K562 (cell line): ENCODE data around the gene QPCT. TPM values are rescaled to one million over a fixed set of nuclear protein-coding genes. Genes with fewer than 3 reads are reported as not detected.

Experiments
- ATAC-seq: fragments of 200-7000 bp; cut with Tn5 transposase; 3 replicates; pipeline ENCODE4 v1.9.1; 2020; ENCODE audit warnings: moderate library complexity
- BruUV-seq: library from RNA; stranded (reverse); fragments of 400-500 nt; replicated peaks from 2 replicates; lab custom pipeline; 2021; lab: Mats Ljungman, UMichigan
- CTCF ChIA-PET: fragments of 300-600 bp; formaldehyde crosslinking; extraction: SDS; loops from one replicate; lab custom pipeline; 2021; ENCODE audit warnings: low intra/inter-chr PET ratio; lab: Yijun Ruan, JAX
- POLR2A ChIA-PET: fragments of 300-600, 350-650 bp; sonication (Branson Sonifier 250); formaldehyde crosslinking; extraction: SDS; loops from one replicate; lab custom pipeline; 2021; ENCODE audit warnings: antibody characterized with exemption, inconsistent platforms; lab: Yijun Ruan, JAX
- DNase-seq, 4 experiments: peaks; one replicate each; pipeline versions ENCODE4 v3.0.0 to v3.0.0-alpha.2; 2011 to 2018; ENCODE audit warnings: low spot score in 3 of 4, mixed read lengths in 3 of 4; ENCODE audit errors: extremely low read depth in 1 of 4
- FAIRE-seq: peaks from 2 replicates; lab custom pipeline; 2011; peaks lifted over from hg19 to GRCh38; lab: Jason Lieb, UNC
- H2AFZ ChIP-seq: 2 replicates; pipeline ENCODE4 v1.6.0; 2011; ENCODE audit warnings: low read depth, low read length, control low read depth, inconsistent platforms
- H3K27ac ChIP-seq: fragments of 200-600 bp; 3 replicates; pipeline ENCODE4 v1.8.0; 2011; ENCODE audit warnings: low read depth, mild to moderate bottlenecking, control low read depth, inconsistent platforms, low read length, moderate library complexity, mixed read lengths; ENCODE audit errors: extremely low read depth
- H3K27me3 ChIP-seq, 2 experiments: fragments of 300-600 bp in 1 of 2; 2 replicates in 1 of 2; 3 replicates in 1 of 2; pipeline versions ENCODE4 v1.6.0 to v1.8.0; 2011; ENCODE audit warnings: inconsistent platforms in 2 of 2, low read length in 2 of 2, mild to moderate bottlenecking in 1 of 2, mixed read lengths in 1 of 2, moderate library complexity in 1 of 2; ENCODE audit not compliant: control insufficient read depth in 2 of 2, insufficient read depth in 2 of 2
- H3K36me3 ChIP-seq: fragments of 300-600 bp; 3 replicates; pipeline ENCODE4 v1.8.0; 2011; ENCODE audit warnings: mild to moderate bottlenecking, low read length, inconsistent platforms; ENCODE audit not compliant: control insufficient read depth, insufficient read depth
- H3K4me1 ChIP-seq, 2 experiments: fragments of 200-600 bp in 1 of 2; replicated peaks in 1 of 2; 2 replicates in 1 of 2; 3 replicates in 1 of 2; pipeline versions ENCODE4 v1.5.1 to v1.8.0; 2011; ENCODE audit warnings: inconsistent platforms in 2 of 2, low read length in 2 of 2, mild to moderate bottlenecking in 1 of 2, mixed read lengths in 1 of 2, moderate library complexity in 1 of 2; ENCODE audit not compliant: control insufficient read depth in 2 of 2, insufficient read depth in 2 of 2
- H3K4me2 ChIP-seq: 2 replicates; pipeline ENCODE4 v1.6.1; 2011; ENCODE audit warnings: low read length, control low read depth, inconsistent platforms, mixed read lengths; ENCODE audit not compliant: insufficient read depth
- H3K4me3 ChIP-seq: fragments of 200-600 bp; sonication (generic), shearing (Covaris generic); 2 replicates; pipeline ENCODE4 v1.5.1; 2016; ENCODE audit warnings: control low read depth, inconsistent platforms
- H3K79me2 ChIP-seq: fragments of 200-600 bp; 3 replicates; pipeline ENCODE4 v1.8.0; 2011; ENCODE audit warnings: low read length, inconsistent platforms; ENCODE audit not compliant: control insufficient read depth, insufficient read depth
- H3K9ac ChIP-seq, 2 experiments: 2 replicates each; pipeline versions ENCODE4 v1.6.0 to v1.6.1; 2011; ENCODE audit warnings: low read depth in 2 of 2, low read length in 2 of 2, control low read depth in 1 of 2, inconsistent platforms in 1 of 2, mild to moderate bottlenecking in 1 of 2, mixed read lengths in 1 of 2; ENCODE audit not compliant: insufficient read depth in 1 of 2
- H3K9me1 ChIP-seq: one replicate; pipeline ENCODE4 v1.6.0; 2011; ENCODE audit warnings: inconsistent platforms, mild to moderate bottlenecking, low read length, moderate library complexity; ENCODE audit not compliant: control insufficient read depth, insufficient read depth
- H3K9me3 ChIP-seq: replicated peaks from 2 replicates; pipeline ENCODE4 v1.5.1; 2011; ENCODE audit warnings: low read depth, low read length, inconsistent platforms; ENCODE audit not compliant: control insufficient read depth, insufficient read depth
- H4K20me1 ChIP-seq: replicated peaks from 2 replicates; pipeline ENCODE4 v1.6.1; 2011; ENCODE audit warnings: low read length, inconsistent platforms, mixed read lengths; ENCODE audit not compliant: control insufficient read depth, insufficient read depth
- ARID2 ChIP-seq: fragments of 450-650 bp; IDR thresholded peaks from 2 replicates; pipeline ENCODE4 v1.6.1; 2017; ENCODE audit warnings: antibody characterized with exemption, mild to moderate bottlenecking
- NFIX ChIP-seq: fragments of 250-450 bp; sonication (Bioruptor Pico); IDR thresholded peaks from 2 replicates; pipeline ENCODE4 v1.4.0; 2020; ENCODE audit warnings: low read depth, mild to moderate bottlenecking, moderate library complexity
- WGBS: fragments of 100-300 bp; shearing (Covaris generic); methylation state at CpG from one replicate; pipeline ENCODE4 v1.1.6; 2016; ENCODE audit warnings: low coverage, mixed read lengths; ENCODE audit not compliant: insufficient coverage; ENCODE audit errors: missing lambda C conversion rate; 5-methylcytosine and 5-hydroxymethylcytosine counted together
- in situ Hi-C: fragments of 300-500 bp; cut with MboI; formaldehyde crosslinking; loops from 4 replicates; pipeline ENCODE4 v1.15.0; 2018; ENCODE audit warnings: inconsistent platforms, mixed read lengths
- intact Hi-C: fragments of 100-400 bp; cut with micrococcal nuclease; formaldehyde crosslinking; loops from 2 replicates; pipeline ENCODE4 v1.14.2; 2022
- polyA plus RNA-seq, 8 experiments: library from polyadenylated mRNA; depleted of rRNA in 4 of 8; stranded (reverse) in 5 of 8; unstranded in 3 of 8; fragments of >200 nt; fragmentation: Nextera tagmentation in 2 of 8; fragmentation: Illumina TruSeq in 1 of 8; extraction: Ambion mirVana in 2 of 8; extraction: Trizol in 1 of 8; gene quantifications; 2 replicates each; pipeline versions ENCODE4 v1.2.1 to v1.2.3, GENCODE V29; 2011 to 2014; ENCODE audit warnings: inconsistent platforms in 1 of 8, missing spikeins in 1 of 8
- total RNA-seq, 7 experiments: library from RNA; depleted of rRNA in 6 of 7; stranded (reverse); fragments of >200 nt in 6 of 7; fragmentation: Illumina TruSeq in 2 of 7; extraction: Trizol in 2 of 7; gene quantifications; 2 replicates each; pipeline versions ENCODE4 v1.2.1 to v1.2.3, GENCODE V29; 2011 to 2021; ENCODE audit warnings: low replicate concordance in 1 of 7
- TF ChIP-seq, protein P1 (sequence below): fragments of 250-450 bp; sonication (Bioruptor Pico); IDR thresholded peaks from 2 replicates; pipeline ENCODE4 v1.8.0; 2021; ENCODE audit warnings: borderline replicate concordance, mild to moderate bottlenecking, moderate library complexity; ENCODE audit not compliant: poor library complexity, severe bottlenecking

Gene QPCT
- total and polyA plus RNA-seq, 9 of the 15 experiments (the other 6 are each of a cell fraction or from before 2014, with no cell fraction given): 0.07 TPM; not detected in 8

DNA sequence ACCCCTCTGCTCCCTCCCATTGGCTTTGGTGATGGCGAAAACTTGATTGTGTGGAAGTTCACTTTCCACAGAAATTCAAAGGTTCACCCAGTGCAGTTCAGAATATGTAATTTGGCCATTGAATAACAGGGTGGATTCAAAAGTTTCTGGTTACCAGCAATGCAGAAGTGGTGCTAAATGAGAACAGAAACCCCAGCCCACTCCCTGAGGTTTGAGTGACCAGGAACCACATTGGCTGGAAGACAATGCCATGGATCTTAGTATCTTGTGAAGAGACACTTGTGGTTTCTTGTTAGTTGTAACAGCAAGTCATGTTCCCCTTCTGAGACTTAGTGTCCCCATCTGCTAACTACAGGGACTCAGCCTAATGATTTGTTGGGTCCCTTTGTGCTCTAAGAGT, 49.8 kb downstream of the QPCT start:
- Histone ChIP-seq H3K9ac (no peak overlapping the region), H3K9me3 (no peaks in the 10 kb centered on the region), H2AFZ (no peak overlapping the region), H4K20me1 (no peaks in the 10 kb centered on the region), H3K79me2 (no peaks in the 10 kb centered on the region), H3K9me1 (no peaks in the 10 kb centered on the region), H3K4me2 (no peak overlapping the region), H3K4me1 (no peaks in the 10 kb centered on the region; a peak in 2 of 5 replicates), H3K4me3 (no peak overlapping the region), H3K27ac (no peak overlapping the region), H3K36me3 (no peaks in the 10 kb centered on the region), H3K27me3 (peaks cover 0 to 6% of the 10 kb centered on the region in 2 experiments; a peak in 2 of 5 replicates)
- ATAC-seq (no peak), DNase-seq (no peak), FAIRE-seq (no peak)
- ChIA-PET CTCF (interaction anchor here (0.6 kb wide), 1 partner anchor 599 kb away, joined by 3 read pairs; no protein-coding TSS in a partner anchor), POLR2A (no interaction called here)
- intact Hi-C loops (no loop called here), in situ Hi-C loops (loop anchor here (5.0 to 10.0 kb wide), 2 partner anchors 483 to 881 kb away; no protein-coding TSS in a partner anchor)
- 0% methylated on average over 1 of the region's 1 CpG for WGBS
- no TSS peak for BruUV-seq
- TF ChIP-seq ARID2: no peak
- TF ChIP-seq NFIX (CRISPR knock-in tag): no peak
- TF ChIP-seq, protein P1, sequence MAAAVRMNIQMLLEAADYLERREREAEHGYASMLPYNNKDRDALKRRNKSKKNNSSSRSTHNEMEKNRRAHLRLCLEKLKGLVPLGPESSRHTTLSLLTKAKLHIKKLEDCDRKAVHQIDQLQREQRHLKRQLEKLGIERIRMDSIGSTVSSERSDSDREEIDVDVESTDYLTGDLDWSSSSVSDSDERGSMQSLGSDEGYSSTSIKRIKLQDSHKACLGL (CRISPR knock-in tag): no peak
